Sigmoid colon (tissue), 4 donors: Measurements from ENCODE around the gene PRR15L.
A peak's percentile ranks its signal among the peaks of the same experiment; 100 is the strongest.

Experiments
- POLR2A ChIP-seq, 2 donors: fragments of 450-650 bp; IDR thresholded peaks; one replicate each; pipeline ENCODE4 v1.6.1; 2016; ENCODE audit warnings: antibody characterized with exemption in 2 of 2, mild to moderate bottlenecking in 2 of 2, moderate library complexity in 2 of 2
- POLR2AphosphoS5 ChIP-seq, 4 donors: sonication (generic); formaldehyde crosslinking; IDR thresholded peaks; one replicate each; pipeline ENCODE4 v1.6.1; 2017; ENCODE audit warnings: antibody characterized with exemption in 4 of 4

DNA sequence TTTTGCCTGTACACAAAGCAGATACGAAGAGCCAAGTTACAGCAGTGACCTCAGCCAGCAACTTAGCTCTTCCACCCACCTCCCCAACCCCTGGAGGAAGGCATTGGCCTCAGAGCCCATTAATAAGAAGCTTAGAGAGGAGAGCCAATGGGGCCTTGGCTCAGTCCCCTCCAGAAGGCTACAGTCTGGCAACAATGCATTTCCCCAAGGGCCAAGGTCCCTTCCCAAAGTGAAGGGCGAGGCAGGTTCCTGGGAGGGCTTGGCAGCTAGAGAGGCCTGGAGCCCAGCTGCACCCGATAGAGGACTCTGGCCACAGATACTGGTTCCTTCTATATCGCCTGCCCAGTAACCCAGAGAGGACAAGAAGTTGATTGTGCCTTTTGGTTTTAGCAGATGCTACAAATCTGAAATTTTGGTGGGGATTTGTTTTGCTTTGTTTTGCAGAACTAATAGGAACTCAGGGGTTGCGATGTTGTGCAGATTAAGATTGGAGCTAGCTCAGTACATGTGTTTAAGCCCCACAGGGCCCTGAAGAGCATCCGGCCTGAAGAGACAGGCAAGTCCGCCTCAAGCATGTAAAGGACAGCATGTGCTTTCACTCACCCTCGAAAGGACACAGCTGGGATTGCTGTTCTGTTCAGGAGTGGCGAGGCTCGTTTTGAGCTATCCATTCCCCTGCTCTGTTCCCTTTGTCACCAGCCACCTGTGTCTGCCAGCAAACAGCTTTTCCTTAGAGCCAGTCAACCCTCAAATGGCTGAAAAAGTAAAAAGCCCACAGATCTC, 28.3 kb downstream of the PRR15L start:
- TF ChIP-seq POLR2A (IDR thresholded peaks at IDR 0.05): no peak
- TF ChIP-seq POLR2AphosphoS5 (IDR thresholded peaks at IDR 0.05): peak in 2 of 4 donors; percentile 38 to 40
